ENCODE results near the gene APBA2. TPM values are rescaled to one million over a fixed set of nuclear protein-coding genes. Genes with fewer than 3 reads are reported as not detected.
A peak's percentile ranks its signal among the peaks of the same experiment; 100 is the strongest.

Gene APBA2
- total RNA-seq, 2 donors from 2014 or later = 2.7 to 4.0 TPM

DNA sequence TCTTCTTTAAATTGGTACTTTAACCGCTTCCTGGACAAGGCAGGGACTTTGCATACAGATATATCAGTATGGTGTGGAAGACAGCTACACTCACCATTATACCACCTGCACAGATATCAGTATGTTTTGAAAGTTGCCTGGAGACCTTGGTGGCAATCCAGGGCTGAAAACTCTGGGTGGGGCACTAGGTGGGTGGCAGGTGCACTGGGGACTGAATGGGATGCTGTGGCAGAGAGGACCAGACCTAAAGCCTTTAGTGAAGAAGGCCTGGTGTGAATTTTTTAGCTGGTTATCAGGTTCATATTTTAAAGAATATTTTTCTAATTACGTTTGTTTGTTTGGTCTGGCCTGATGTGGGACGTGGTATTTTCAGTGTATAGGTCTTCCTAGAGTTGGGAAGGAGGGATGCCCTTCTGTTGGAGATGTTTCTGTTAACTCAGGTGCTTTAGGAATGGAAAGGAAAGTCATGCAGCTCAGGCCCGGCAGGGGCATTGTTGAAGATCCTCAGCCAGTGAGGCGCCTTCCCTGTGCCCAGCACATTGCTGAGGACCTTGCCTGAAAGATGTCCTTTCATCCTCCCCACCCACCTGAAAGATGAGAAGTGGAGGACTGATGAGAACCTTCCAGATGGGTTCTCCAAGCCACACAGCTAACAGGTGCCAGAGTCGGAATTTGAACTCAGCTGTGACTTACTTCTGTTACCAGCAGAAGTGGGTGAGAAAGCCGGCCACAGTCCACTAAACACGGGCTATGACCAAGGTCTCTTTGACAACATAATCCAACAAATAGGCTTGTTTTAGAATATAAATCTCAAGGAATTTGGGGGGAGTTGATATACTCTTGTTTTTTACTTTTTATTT is 77.3 kb downstream of the APBA2 start:
- intact Hi-C loops (cut with DNase I) = no loop called here
- peak; percentile 52 for DNase-seq (ENCODE audit: low spot score)

DNA sequence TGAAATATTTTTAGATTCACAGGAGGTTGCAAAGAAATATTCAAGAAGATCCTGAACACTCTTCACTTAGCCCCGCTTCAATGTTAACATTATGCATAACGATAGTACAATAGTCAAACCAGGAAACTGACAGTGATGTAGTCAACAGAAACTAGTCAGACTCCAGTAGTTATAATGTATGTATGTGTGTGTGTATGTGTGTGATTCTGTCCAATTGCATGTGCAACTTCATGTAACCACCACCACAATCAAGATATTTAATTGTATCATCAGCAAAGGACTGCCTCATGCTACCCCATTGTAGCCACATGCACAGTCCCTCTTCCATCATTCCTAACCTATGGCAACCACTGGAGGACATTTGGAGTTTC is 77.9 kb downstream of the APBA2 start:
- DNase-seq (ENCODE audit: low spot score) = no peak
- intact Hi-C loops (cut with DNase I) = no loop called here

DNA sequence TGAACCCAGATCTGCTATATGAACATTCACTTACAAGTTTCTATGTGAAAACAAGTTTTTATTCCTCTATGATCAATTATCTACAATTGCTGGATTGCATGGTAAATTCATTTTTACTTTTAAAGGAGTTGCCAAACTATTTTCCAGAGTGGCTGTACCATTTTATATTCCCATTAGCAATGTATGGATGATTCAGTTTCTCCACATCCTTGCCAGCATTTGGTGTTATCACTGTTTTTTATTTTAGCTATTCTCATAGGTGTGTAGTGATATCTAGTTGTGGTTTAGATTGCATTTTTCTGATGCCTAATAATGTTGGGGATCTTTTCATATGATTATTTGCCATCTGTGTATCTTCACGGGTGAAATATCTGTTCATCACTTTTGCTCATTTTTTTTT is 78.3 kb downstream of the APBA2 start:
- intact Hi-C loops (cut with DNase I) = no loop called here
- DNase-seq (ENCODE audit: low spot score) = no peak

DNA sequence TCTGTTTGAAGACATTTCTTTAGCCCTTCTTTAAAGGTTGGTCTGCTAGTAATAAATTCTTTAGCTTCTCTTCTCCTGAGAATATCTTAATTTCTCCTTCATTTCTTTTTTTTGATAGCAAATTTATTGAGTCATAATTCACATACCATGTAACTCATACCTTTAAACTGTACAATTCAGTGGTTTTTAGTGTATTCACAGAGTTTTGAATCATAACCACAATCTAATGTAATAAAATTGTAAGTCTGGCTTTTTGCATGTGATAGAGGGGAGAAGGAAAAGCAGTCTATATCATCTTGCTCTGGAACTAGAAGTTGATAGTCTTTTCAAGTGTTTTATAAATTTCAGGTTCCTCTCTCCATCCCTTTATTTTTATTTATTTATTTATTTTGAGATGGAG is 81.3 kb downstream of the APBA2 start:
- DNase-seq (ENCODE audit: low spot score) = no peak
- intact Hi-C loops (cut with DNase I) = no loop called here

DNA sequence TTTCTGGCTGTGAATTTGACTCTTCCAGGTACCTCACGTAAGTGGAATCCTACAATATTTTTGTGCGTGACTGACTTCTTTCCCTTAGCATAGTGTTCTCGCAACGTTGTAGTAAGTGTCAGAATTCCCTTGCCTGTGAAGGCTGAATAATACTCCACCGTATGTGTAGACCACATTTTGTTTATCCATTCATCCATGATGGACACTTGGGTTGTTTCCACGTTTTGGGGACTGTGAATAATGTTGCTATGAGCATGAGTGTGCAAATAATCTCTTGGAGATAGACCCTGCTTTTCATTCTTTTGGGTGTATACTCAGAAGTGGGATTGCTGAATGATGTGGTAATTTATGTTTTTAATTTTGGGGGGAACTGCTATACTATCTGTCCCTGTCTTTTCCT is 82.2 kb downstream of the APBA2 start:
- intact Hi-C loops (cut with DNase I) = no loop called here
- no peak for DNase-seq (ENCODE audit: low spot score)

DNA sequence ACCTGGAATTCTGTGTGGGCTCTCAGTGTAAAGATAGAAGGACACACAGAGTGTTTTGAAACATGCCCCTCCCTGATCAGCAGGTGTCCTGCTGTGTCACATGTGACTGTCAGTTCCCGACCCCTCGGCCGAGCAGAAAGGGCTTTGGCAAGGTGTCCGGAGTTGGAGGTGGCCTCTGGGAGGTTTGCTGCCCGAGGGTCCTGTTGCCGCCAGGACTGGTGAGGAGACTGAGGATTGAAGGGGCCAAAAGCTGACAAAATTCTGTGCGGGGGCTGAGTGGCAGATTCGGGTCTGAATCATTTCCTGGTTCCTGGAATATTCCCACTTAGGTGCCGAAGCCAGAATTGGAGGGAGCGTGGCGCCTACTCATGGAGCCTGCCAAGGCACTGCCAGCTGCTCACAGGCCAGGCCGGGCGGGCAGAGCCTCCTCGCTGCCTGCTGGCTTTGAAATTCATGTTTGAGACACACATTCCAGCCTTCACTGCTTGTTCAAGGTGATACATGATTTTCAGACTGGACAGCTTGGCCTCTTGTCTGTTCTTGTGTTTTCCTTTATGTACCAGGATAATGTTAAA is 83.8 kb downstream of the APBA2 start:
- intact Hi-C loops (cut with DNase I) = no loop called here
- peak; percentile 57 for DNase-seq (ENCODE audit: low spot score)

DNA sequence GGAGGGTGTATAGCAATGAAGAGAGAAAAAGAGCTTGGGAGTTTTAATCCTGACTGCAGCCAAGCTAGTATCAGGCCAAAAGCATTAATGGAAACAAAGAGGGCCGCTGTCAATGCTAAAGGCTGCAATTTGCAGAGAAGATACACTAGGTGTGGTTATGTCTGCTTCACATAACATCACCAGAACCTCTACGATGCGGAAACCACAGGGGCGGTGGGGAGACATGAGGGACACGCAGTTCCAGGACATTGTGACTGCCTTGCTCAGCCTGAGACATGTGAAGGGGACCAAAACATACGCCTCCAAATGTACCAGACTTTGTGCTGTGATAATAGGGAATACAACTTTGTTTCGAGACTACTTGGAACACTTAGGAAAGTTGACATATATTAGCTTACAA is 88.4 kb downstream of the APBA2 start:
- DNase-seq (ENCODE audit: low spot score) = peak; percentile 74
- intact Hi-C loops (cut with DNase I) = no loop called here

DNA sequence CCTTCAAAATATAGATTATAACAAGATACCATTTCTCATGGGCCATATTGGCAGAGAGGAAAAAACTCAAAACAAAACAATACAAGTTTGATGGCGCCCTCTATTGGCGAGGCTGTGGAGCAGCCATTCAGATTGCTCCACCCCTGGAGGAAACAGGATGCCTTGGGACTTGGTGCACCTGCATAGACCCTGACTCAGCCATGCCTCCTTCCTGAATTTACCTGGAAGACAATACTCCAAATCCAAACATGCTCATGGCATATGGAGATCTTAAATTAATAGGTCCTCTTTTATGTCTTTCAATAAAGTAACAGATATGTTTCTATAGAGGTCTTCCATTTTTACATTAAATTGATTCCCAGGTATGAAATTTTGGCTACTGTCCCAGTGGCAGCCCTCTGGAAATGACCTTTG is 90.0 kb downstream of the APBA2 start:
- DNase-seq (ENCODE audit: low spot score) = peak; percentile 79
- intact Hi-C loops (cut with DNase I) = no loop called here

DNA sequence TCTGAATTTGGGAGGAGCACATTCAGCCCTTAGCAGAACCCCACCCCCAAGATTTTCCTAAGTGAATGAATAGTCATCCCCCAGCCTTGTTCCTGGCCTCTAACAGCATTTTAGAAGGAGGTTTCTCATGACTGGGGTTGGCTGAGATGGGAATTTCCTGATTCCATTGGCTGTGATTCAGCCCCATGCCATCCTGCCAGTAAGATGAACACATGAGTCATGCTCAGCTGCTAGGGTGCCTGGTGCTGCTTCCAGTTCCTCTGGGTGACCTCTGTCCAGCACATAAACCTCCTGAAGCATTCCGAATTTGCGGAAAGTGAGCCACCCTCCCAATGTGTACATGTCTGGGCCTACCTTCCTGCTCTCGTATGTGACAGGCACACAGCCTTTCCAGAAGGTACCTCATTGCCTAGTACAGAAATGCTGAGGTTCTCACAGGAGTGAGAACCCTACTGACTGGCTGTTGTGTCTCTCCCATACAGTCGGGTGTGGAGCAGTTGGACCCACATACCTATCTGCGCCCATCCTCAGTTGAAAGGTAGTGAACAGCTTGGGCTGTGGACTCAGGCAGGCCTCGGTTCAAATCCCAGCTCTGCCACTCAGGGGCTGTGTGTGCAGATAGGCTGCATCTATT is 91.7 kb downstream of the APBA2 start:
- intact Hi-C loops (cut with DNase I) = loop anchor here in 1 of 2 donors (1.0 kb wide), 1 partner anchor 46 kb away; no protein-coding TSS in a partner anchor
- DNase-seq (ENCODE audit: low spot score) = peak; percentile 70

DNA sequence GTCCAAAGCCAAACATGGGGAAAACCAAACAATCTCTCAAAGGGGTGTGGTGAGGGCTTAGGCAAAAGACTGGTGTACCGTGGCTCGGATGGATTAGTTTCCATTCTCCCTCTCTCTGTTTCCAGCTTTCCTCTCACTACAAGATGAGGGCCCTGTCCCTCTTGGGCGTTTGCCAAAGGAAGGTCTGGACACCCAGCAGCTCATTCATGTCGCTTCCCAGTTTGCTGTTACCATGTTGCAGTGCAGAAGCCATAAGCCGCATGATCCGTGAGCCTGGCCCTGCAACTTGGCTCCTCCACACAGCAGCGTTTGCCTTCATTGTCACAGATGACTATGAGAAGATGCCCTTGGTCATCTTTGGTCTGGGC is 92.2 kb downstream of the APBA2 start:
- DNase-seq (ENCODE audit: low spot score) = peak; percentile 64
- intact Hi-C loops (cut with DNase I) = no loop called here

DNA sequence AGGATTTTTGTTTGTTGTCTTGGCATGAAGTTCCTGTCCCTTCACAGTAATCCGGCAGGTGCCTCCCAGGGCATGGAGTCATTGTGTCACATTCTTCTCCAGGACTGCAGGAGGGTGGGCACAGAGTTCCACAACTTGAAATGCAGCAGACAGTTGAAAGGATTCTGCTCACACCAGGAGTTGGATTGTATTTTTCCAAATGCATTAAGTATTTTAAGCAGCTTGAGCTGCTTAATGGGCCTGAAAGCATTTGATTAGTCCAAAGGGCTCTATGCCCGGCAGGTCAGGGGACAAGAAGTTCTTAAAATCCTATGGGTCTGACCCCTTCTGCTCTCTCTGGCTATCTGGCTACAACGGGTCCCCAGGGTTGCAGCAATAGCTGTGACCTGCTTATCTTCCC is 92.9 kb downstream of the APBA2 start:
- DNase-seq (ENCODE audit: low spot score) = peak; percentile 32
- intact Hi-C loops (cut with DNase I) = no loop called here

DNA sequence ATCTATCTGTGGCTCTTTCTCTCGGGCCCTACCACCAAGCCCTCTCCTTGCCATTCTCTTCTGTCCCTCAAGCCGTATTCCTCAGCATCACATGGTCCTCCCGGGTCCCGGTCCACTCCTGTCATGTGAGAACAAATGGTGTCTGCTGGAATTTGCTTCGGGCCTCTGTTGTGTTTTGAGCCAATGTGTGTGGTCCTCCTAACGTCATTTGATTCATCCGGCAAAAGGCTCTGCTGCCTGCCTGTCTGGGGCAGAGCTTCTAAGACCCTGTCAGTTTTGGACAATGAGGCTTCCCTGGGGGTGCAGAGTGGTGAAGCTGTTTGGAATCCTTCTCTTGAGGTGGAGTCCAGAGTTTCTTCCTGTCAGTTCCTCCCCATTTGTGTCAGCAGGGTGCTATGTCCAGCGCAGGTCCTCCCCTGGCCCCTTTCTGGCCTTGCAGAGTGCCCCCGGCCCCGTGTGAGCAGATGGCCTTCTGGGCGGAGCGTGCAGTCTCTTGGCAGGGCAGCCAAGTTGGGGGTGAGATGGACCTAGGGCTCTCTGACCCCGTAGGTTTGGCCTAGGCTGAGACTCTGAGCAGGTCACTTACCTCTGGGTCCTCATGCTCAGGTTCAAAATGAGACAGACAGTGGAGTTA is 93.6 kb downstream of the APBA2 start:
- peak; percentile 43 for DNase-seq (ENCODE audit: low spot score)
- intact Hi-C loops (cut with DNase I) = no loop called here

DNA sequence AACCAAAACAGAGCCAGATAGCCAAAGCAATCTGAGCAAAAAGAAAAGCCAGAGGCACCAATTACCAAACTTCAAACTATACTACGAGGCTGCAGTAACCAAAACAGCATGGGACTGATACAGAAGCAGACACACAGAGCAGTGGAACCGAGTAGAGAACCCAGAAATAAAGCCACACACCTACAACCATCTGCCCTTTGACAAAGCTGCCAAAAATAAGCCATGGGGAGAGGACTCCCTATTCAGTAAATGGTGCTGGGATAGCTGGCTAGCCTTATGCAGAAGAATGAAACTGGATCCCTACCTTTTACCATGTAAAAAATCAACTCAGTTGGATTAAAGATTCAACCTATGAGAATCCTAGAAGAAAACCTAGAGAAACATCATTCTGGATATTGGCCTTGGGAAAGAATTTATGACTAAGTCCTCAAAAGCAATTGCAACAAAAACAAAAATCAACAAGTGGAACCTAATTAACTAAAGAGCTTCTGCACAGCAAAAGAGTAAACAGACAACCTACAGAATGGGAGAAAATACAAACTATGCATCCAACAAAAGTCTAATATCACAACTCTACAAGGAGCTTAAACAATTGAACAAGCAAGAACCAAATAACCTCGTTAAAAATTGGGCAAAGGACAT is 95.1 kb downstream of the APBA2 start:
- no peak for DNase-seq (ENCODE audit: low spot score)
- intact Hi-C loops (cut with DNase I) = no loop called here

DNA sequence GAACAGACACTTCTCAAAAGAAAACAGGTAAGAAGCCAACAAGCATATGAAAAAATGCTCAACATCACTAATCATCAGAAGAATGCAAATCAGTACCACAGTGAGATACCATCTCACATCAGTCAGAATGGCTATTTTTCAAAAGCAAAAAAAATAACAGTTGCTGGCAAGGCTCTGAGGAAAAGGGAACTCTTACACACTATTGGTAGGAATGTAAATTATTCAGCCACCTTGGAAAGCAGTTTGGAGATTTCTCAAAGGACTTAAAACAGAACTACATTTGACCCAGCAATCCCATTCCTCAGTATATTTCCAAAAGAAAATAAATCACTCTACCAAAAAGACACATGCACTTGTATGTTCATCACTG is 95.6 kb downstream of the APBA2 start:
- no peak for DNase-seq (ENCODE audit: low spot score)
- intact Hi-C loops (cut with DNase I) = no loop called here

DNA sequence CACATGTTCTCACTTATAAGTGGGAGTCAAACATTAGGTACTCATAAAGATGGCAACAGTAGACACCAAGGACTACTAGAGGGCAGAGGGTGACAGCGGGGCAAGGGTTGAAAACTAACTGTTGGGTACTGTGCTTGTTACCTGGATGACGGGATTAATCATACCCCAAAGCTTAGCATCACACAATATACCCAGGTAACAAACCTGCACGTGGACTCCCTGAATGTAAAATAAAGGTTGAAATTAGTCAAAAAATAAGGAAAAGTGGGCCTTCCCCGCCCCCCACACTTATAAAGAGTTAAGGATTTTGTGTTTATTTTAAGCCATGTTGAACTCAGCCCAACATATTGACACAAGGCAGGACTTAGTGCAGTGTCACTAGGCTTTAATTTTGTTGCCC is 96.1 kb downstream of the APBA2 start:
- DNase-seq (ENCODE audit: low spot score) = no peak
- intact Hi-C loops (cut with DNase I) = no loop called here

DNA sequence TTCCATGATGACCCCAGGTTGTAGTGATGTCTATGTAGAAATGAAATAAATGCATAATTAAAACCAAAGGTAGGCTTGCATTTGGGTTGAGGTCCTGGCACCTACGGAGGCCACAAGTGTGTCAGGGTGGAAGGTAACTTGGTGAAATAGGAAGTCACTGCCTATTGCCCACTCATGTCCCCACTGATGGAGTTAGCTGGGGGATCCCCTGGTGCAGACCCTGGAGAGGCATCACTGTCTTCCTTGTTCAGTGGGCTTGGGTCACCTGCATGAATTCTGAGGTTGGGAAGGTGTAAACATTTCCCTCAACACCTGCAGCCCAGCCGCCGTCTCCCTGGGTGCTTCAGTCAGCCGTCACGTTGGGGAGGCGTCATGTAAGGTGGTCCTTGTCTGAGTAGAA is 97.1 kb downstream of the APBA2 start:
- peak; percentile 67 for DNase-seq (ENCODE audit: low spot score)
- intact Hi-C loops (cut with DNase I) = no loop called here

DNA sequence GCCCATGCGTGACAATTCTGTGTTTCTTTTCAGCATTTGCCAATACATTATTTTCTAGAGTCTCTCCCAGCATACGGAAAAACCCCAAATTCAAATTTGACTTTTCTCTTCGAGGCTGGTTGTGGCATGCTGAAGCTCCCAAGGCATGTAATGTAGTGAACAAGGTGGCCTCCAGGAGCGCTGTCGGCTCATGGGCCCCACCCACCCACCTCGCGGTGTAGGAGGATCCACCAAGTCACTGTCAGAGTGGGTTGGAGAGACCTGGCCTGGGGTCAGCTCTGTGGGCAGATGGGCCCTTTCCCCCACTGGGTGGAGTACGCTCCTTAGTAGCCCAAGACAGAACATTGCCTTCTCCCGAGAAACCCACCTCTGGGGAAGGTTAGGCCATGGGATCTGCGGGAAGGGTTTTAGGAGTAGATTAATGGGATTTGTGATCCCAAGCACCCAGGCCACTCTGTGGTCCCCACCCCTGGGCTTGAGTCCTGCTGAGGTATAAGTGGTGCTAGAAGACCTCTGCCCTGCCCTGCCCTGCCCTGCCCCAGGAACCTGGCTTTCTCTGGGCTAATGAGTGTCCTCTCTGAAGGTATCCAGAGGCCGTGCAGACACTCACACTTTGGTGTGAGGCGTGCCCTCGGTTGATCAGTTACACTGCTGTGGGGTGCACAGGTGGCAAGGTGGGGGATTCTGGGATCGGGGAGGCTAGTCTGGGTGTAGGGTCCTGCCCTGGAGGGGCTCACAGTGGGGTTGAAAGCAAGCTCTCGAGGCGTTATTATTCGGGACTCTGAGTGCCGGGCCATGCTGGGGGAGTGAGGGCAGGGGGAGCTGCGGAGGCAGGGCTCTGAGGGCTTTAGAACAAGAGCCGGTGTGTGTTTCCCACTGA is 97.9 kb downstream of the APBA2 start:
- intact Hi-C loops (cut with DNase I) = no loop called here
- peak; percentile 54 for DNase-seq (ENCODE audit: low spot score)

DNA sequence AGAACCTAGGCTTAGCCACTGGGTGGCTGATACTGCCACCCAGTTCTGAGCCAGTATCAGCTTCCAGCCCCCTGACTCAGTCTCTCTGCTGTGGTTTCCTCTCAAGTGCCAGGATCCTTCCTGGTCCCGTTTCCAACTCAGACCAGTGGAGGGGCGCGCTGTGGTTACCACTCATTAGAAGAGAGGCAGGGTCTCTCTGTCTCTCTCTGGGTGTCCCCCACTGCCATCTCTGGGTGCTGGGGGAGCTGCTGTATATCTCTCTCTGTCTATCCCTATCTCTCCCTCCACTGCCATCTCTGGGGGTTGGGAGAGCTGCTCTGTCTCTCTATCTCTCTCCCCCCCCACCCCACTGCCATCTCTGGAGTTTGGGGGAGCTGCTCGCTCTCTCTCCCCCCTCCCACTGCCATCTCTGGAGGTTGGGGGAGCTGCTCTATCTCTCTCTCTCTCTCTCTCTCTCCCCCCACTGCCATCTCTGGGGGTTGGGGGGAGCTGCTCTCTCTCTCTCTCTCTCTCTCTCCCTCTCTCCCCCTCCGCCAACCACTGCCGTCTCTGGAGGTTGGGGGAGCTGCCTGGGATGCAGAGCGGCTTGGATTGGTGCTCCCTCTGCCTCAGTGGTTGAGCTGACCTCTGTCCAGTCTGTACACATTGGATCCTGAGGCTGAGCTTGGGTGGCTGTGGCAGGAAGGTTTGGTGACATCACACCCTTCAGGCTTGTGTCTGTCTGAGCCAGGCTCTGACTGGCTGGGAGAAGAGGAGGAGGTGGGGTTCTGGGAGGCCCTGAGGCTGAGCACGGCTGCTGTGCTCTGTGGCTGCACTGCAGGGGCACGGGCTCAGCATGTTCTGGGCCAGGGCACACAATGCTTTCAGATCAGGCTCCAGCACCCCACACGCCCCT is 98.9 kb downstream of the APBA2 start:
- peak; percentile 58 for DNase-seq (ENCODE audit: low spot score)
- intact Hi-C loops (cut with DNase I) = no loop called here

Measured in posterior vena cava (tissue), 2 donors.